Natural killer cell (primary cell): ENCODE results near the gene ST6GALNAC3. TPM values are rescaled to one million over a fixed set of nuclear protein-coding genes. Genes with fewer than 3 reads are reported as not detected.

Experiments
- ATAC-seq, 3 donors: fragments of 150-1000 bp in 2 of 3; fragments of 200-7000 bp in 1 of 3; cut with Tn5 transposase; 1 replicate in 1 of 3; 2 replicates in 2 of 3; pipeline ENCODE4 v1.10.0; 2021; ENCODE audit warnings: mild to moderate bottlenecking in 2 of 3, moderate library complexity in 2 of 3
- DNase-seq, 2 donors: peaks; one replicate each; pipeline versions ENCODE4 v3.0.0 to v3.0.0-alpha.2; 2013 to 2021; ENCODE audit warnings: mixed read lengths in 1 of 2
- H3K27ac ChIP-seq: one replicate; pipeline ENCODE4 v1.5.1; 2013; ENCODE audit warnings: mild to moderate bottlenecking, low read length
- H3K27me3 ChIP-seq: one replicate; pipeline ENCODE4 v1.6.1; 2013; ENCODE audit warnings: low read length; ENCODE audit not compliant: control insufficient read depth, insufficient read depth
- H3K36me3 ChIP-seq: one replicate; pipeline ENCODE4 v1.6.1; 2013; ENCODE audit warnings: low read length; ENCODE audit not compliant: control insufficient read depth, insufficient read depth
- H3K4me1 ChIP-seq: one replicate; pipeline ENCODE4 v1.6.1; 2013; ENCODE audit warnings: low read length; ENCODE audit not compliant: control insufficient read depth, insufficient read depth
- H3K4me3 ChIP-seq: one replicate; pipeline ENCODE4 v1.5.1; 2013; ENCODE audit warnings: low read length
- H3K9me3 ChIP-seq: one replicate; pipeline ENCODE4 v1.6.1; 2013; ENCODE audit warnings: low read length; ENCODE audit not compliant: control insufficient read depth, insufficient read depth
- H3K27ac Mint-ChIP-seq, 2 donors: one replicate each; pipeline ENCODE4 v1.8.0; 2022; ENCODE audit warnings: mild to moderate bottlenecking in 2 of 2, mixed read lengths in 2 of 2, moderate library complexity in 1 of 2
- H3K27me3 Mint-ChIP-seq, 2 donors: one replicate each; pipeline ENCODE4 v1.8.0; 2022; ENCODE audit warnings: low read depth in 2 of 2, mixed read lengths in 2 of 2
- H3K36me3 Mint-ChIP-seq: one replicate; pipeline ENCODE4 v1.8.0; 2022; ENCODE audit warnings: mixed read lengths
- H3K4me1 Mint-ChIP-seq, 2 donors: one replicate each; pipeline ENCODE4 v1.8.0; 2022; ENCODE audit warnings: mixed read lengths in 2 of 2
- H3K4me3 Mint-ChIP-seq: one replicate; pipeline ENCODE4 v1.8.0; 2022; ENCODE audit warnings: mild to moderate bottlenecking, moderate library complexity, mixed read lengths
- H3K9me3 Mint-ChIP-seq, 2 donors: one replicate each; pipeline ENCODE4 v1.8.0; 2022; ENCODE audit warnings: mixed read lengths in 2 of 2
- CTCF ChIP-seq: fragments of 200-600 bp; IDR thresholded peaks from one replicate; pipeline ENCODE4 v1.8.0; 2022; ENCODE audit warnings: antibody characterized with exemption
- WGBS: methylation state at CpG from one replicate; pipeline ENCODE4 v1.1.7; 2013; ENCODE audit warnings: missing lambda C conversion rate; ENCODE audit not compliant: insufficient coverage; 5-methylcytosine and 5-hydroxymethylcytosine counted together
- intact Hi-C: fragments of 100-400 bp; cut with micrococcal nuclease; formaldehyde crosslinking; loops from one replicate; pipeline ENCODE4 v1.14.2; 2022
- total RNA-seq, 4 donors: library from RNA; stranded (reverse); fragments of 120-200 nt in 1 of 4; gene quantifications; one replicate each; pipeline versions ENCODE4 v1.2.3 to v1.2.4, GENCODE V29; 2013 to 2022

Gene ST6GALNAC3
- total RNA-seq, 3 donors from 2014 or later (not counting 1 experiment from before 2014, with no cell fraction given), result not detected

GRCh38 chr1:76593141-76593540 is 518.6 kb downstream of the ST6GALNAC3 start:
- intact Hi-C loops, result no loop called here
- ATAC-seq, result no peak
- Mint-ChIP-seq H3K27me3 (no peaks in the 10 kb centered on the region), H3K27ac (no peak overlapping the region), H3K4me1 (no peaks in the 10 kb centered on the region), H3K36me3 (no peaks in the 10 kb centered on the region), H3K4me3 (no peak overlapping the region), H3K9me3 (peaks cover 0 to 4% of the 10 kb centered on the region in 2 donors)
- no peak for TF ChIP-seq CTCF
- Histone ChIP-seq H3K9me3 (peaks cover 5% of the 10 kb centered on the region), H3K4me1 (no peaks in the 10 kb centered on the region), H3K27me3 (no peaks in the 10 kb centered on the region), H3K36me3 (no peaks in the 10 kb centered on the region), H3K27ac (no peak overlapping the region), H3K4me3 (no peak overlapping the region)
- no peak for DNase-seq

GRCh38 chr1:76593618-76594017 is 519.1 kb downstream of the ST6GALNAC3 start:
- TF ChIP-seq CTCF, result no peak
- H3K36me3 ChIP-seq, result no peaks in the 10 kb centered on the region
- Mint-ChIP-seq H3K4me3 (no peak overlapping the region), H3K36me3 (no peaks in the 10 kb centered on the region), H3K9me3 (peaks cover 0 to 4% of the 10 kb centered on the region in 2 donors), H3K4me1 (no peaks in the 10 kb centered on the region), H3K27me3 (no peaks in the 10 kb centered on the region), H3K27ac (no peak overlapping the region)
- DNase-seq, result no peak
- H3K9me3 ChIP-seq, result peaks cover 5% of the 10 kb centered on the region
- no peak overlapping the region for H3K27ac ChIP-seq
- WGBS, result 70% methylated on average over 1 of the region's 3 CpGs
- no peaks in the 10 kb centered on the region for H3K4me1 ChIP-seq
- H3K4me3 ChIP-seq, result no peak overlapping the region
- no peaks in the 10 kb centered on the region for H3K27me3 ChIP-seq
- ATAC-seq, result no peak
- intact Hi-C loops, result no loop called here

- no peak overlapping the region for H3K4me3 ChIP-seq
- no peak overlapping the region for H3K4me3 Mint-ChIP-seq
- no peak overlapping the region for H3K27ac Mint-ChIP-seq
- no peak overlapping the region for H3K27ac ChIP-seq
- peaks cover 0 to 4% of the 10 kb centered on the region in 2 donors for H3K9me3 Mint-ChIP-seq
- H3K36me3 Mint-ChIP-seq, result no peaks in the 10 kb centered on the region
- H3K4me1 ChIP-seq, result no peaks in the 10 kb centered on the region
- H3K27me3 ChIP-seq, result no peaks in the 10 kb centered on the region
- 80% methylated on average over 4 of the region's 4 CpGs for WGBS
- no peaks in the 10 kb centered on the region for H3K36me3 ChIP-seq
- ATAC-seq, result no peak
- H3K9me3 ChIP-seq, result peaks cover 5% of the 10 kb centered on the region
- no peak for DNase-seq
- TF ChIP-seq CTCF, result no peak
- no peaks in the 10 kb centered on the region for H3K4me1 Mint-ChIP-seq
- intact Hi-C loops, result no loop called here
- no peaks in the 10 kb centered on the region for H3K27me3 Mint-ChIP-seq
These were observed 520.5 kb downstream of the ST6GALNAC3 start for GRCh38 chr1:76595024-76595423.

GRCh38 chr1:76601465-76601864 is 526.9 kb downstream of the ST6GALNAC3 start:
- Mint-ChIP-seq H3K27ac (no peak overlapping the region), H3K36me3 (no peaks in the 10 kb centered on the region), H3K4me3 (no peak overlapping the region), H3K9me3 (peaks cover 8 to 12% of the 10 kb centered on the region in 2 donors), H3K27me3 (no peaks in the 10 kb centered on the region), H3K4me1 (no peaks in the 10 kb centered on the region)
- ATAC-seq (no peak), DNase-seq (no peak)
- no peak for TF ChIP-seq CTCF
- no peaks in the 10 kb centered on the region for H3K27me3 ChIP-seq
- H3K36me3 ChIP-seq, result no peaks in the 10 kb centered on the region
- no peaks in the 10 kb centered on the region for H3K4me1 ChIP-seq
- WGBS, result 80% methylated on average over 2 of the region's 2 CpGs
- H3K27ac ChIP-seq, result no peak overlapping the region
- no peaks in the 10 kb centered on the region for H3K9me3 ChIP-seq
- intact Hi-C loops, result no loop called here
- H3K4me3 ChIP-seq, result no peak overlapping the region
